ENCODE results near the gene IGSF8.
A peak's percentile ranks its signal among the peaks of the same experiment; 100 is the strongest.

The IGSF8 gene

DNA sequence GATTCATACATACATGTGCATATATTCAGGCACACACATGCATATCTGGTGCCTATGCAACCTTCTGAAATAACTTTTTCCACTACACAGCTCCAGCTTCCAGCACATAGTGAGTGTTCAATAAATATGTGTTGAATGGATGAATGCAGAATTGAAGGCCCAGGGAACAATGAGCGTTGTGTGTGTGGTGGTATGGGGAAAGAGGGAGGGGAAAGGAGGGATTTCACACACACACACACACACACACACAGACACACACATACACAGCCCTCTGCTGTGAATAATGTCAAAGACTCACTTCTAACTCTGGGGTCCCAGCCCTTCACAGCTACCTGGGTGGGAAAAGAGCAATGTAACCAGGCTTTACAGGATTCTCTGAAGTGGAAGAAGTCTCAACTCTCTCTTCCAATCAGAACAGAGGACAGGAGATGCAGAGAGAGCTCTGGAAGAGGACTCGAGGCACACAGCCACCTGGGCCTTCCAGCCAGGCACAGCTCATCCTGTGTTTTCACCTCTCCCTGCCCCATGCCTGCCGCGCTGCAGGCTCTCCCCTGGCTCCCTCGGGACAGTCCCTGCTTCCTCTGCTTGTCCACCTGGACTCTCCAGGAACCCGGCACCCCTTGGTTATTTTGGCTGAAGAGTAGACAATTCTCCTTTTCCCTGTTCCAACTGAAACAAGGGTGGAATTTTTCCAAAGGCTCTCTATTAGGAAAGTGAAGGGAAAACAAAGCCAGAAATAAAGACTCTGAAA, 5.4 kb upstream of the IGSF8 start:
- DNase-seq (ENCODE audit: insufficient read length, low spot score), result no peak
- no peak for TF ChIP-seq POLR2A (IDR thresholded peaks at IDR 0.05; ENCODE audit: low read depth, low read length)
- FAIRE-seq, result no peak

DNA sequence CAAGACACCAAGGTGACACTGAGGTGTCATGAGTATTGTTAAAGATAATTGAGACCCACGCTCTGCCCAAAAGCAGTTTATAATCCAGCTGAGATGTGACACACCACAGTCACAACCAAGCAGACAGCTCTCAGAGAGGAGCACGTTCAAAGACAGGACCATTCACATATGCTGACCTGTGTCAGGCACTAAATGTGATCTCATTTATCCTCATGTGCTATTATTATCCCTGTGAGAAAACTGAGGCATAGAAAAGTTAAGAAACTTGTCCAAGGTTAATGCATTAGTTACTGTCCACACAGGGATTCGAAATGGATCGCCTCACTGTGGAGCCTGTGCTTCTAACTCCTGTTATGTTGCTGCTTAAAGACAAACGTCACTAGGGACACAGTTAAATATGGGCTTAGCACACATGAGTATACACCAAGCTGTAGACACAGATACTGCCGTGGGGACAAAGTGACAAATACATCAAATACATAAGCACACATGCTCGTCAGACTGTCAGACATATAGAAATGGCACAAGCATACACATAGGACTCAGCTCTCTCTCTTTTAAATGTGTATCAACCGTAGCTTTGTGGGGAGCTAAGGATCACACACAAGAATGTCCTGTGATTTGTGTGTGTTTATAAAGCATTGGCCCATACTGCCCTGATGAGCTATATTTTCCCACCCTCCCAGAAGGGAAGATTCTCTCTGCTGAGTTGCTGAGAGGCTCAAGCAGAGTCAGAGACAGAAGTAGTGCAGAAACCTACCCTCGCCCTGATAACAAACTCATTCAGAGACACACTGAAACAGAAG, 3.5 kb upstream of the IGSF8 start:
- TF ChIP-seq POLR2A (IDR thresholded peaks at IDR 0.05; ENCODE audit: low read depth, low read length), result no peak
- FAIRE-seq (no peak), DNase-seq (ENCODE audit: insufficient read length, low spot score) (no peak)

DNA sequence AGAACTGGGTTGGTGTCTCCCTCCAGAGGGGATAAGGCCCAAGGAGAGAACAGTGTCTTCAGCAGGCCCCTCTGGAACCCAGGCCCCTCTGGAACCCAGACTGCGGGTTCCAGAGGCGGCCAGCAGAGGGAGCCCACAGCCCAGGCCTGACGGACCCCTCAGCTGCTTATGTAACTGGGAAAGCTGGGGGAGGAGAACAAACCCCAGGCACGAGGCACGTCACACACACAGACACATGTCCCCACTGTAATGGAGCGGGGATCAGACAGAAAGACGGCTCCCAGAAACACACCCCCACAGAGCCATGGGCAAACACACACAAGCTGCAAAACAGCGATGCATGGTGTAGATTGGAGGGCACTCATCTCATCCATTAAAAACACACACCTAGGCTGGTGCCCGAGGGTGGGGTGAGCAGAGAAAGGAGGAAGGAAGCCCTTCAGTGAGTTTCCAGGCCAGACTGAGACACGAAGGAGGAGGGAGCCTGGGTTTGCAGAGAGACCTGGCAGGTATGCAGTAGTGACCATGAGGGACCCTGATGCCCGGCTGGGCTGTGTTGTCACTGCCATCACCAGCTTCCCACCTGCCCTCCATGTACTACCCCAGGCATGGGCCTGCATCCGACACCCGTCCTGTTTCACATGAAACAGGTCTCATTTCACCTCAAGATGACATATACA, 2.8 kb upstream of the IGSF8 start:
- FAIRE-seq (no peak), DNase-seq (ENCODE audit: insufficient read length, low spot score) (peak; percentile 94)
- no peak for TF ChIP-seq POLR2A (IDR thresholded peaks at IDR 0.05; ENCODE audit: low read depth, low read length)

DNA sequence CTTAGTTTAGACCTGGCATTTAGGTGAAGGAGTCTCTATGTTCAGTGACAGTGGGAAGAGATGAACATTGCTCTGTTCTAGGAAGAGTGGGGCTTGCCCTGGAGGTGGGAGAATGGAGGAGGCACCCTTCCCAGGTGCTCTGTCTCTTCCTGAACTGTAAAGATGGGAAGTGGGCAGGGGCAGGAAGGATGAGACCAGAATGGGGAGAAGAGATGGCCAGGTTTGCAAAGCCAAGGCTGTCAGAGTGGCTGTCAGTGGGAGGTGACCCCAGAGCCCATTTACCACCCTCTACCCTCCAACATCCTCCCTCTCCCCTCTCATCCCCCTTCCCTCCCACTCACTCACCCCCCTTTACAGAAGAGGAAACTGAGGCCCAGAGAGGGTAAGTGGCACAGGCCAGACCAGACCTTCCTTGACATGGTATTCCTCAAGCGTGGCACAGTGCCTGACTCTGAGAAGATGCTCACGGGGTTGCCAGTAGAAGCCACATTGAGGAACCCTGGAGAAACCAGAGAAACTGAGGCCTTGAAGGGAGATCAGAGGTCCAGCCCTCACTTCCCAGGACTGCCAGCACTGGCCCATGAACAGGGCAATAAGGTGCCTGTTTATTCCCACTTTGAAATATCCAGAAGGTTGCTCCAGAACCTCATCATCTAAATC, 1.4 kb upstream of the IGSF8 start:
- no peak for FAIRE-seq
- DNase-seq (ENCODE audit: insufficient read length, low spot score), result no peak
- TF ChIP-seq POLR2A (IDR thresholded peaks at IDR 0.05; ENCODE audit: low read depth, low read length), result no peak

DNA sequence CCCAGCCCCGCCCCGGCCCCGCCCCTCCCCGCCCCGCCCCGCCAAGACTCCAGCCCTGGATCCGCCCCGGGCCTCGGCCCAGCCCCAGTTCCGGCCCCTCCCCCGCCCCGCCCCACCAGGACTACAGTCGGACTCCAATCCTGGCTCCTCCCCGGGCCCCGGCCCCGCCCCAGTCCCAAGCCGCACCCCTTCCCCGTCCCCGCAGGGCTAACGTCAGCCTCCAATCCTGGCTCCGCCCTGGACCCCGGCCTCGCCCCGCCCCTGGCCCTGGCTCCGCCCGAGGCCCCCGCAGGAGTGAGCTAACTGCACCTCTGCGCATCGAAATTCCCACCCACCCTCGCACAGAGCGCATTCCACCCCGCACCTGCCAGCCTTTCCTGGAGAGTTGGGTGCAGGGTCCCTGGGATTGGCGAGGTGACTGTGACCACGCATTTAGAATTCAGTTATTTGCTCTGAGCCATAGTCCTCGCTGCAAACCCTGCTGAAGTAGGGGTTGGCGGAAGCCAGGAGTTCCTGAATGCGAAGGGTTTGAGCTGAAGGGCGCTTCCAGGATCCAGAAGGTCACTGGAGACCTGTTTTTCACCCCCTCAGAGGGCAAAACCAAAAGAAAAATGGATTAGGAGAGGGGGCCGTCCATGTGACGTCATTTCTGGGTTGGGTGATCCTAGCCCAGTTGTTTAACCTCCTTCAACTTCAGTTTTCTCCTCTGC, 588 bp upstream of the IGSF8 start:
- no peak for FAIRE-seq
- DNase-seq (ENCODE audit: insufficient read length, low spot score), result peak; percentile 97
- no peak for TF ChIP-seq POLR2A (IDR thresholded peaks at IDR 0.05; ENCODE audit: low read depth, low read length)

DNA sequence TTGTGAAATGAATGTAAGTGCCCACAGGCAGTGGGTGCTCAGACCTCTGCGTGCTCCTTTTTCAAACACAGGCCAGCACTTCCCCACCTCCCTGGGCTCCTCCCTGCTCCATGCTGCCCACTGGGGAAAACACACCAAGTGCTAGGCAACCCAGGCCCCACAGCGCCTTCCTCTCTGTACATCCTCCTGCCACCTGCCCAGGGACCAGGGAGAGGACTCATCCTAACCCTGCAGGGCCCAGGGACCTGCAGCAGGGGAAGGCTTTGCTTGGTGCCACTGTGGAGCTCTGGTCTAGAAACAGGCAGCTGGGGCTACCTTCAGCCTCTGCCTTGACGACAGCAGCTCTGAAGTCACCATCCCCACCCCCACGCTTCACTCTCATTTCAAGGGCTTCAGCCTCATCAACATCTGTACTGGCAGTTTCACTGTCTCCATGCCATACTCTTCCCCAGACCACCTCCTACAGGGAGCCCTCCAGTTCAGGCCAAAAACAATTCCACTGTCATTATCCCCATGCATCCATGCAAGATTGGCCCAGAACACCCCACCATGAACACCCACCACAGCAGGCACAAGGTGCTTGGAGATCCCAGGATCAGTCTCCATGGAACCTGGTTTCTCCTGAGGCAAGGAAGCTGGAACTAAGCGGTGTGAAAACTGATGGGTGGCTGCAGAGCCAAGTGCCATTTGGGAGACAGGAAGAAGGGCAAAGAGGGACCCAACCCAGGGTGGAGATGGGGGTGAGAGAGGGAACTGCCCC, 1.1 kb downstream of the IGSF8 start:
- FAIRE-seq, result no peak
- TF ChIP-seq POLR2A (IDR thresholded peaks at IDR 0.05; ENCODE audit: low read depth, low read length), result no peak
- DNase-seq (ENCODE audit: insufficient read length, low spot score), result no peak

DNA sequence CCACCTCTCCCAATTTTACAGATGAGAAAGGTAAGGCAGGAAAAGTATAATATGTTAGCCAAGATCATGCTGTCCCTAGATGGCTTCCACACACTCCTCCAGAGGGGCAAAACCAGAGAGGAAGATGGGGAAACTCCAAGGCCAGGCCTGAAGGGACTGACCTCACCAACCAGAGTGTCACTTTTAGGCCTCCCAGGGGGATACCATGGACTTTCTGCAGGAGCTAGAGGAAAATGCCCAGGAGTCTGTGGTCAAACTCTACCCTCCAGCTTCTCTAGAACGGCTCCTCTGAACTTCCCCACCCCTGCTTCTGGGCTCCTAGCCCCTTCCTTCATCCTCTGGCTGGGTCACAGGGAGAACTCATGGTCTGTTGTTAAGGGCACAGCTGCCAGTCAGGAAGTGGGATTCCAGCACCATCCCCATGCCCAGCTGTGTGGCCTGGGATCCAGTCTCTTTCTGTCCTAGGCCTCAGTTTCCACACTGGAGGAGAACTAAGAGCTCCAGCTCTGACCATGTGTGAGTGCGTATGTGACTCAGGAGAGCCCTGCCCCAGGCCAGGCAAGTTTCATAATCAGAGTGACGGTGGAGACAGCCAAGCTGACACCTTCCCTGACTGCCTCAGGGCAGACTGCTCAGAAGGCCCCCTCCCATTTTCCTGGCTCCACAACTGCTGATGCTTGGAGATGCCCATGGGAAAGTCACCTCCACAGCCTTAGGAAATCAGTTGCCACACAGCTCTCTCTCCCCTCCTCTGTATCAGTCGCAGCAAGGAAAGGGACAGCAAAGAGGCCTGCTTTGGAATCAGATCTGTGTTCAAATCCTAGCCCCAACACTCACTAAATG, 1.9 kb downstream of the IGSF8 start:
- no peak for DNase-seq (ENCODE audit: insufficient read length, low spot score)
- FAIRE-seq, result no peak
- TF ChIP-seq POLR2A (IDR thresholded peaks at IDR 0.05; ENCODE audit: low read depth, low read length), result no peak

DNA sequence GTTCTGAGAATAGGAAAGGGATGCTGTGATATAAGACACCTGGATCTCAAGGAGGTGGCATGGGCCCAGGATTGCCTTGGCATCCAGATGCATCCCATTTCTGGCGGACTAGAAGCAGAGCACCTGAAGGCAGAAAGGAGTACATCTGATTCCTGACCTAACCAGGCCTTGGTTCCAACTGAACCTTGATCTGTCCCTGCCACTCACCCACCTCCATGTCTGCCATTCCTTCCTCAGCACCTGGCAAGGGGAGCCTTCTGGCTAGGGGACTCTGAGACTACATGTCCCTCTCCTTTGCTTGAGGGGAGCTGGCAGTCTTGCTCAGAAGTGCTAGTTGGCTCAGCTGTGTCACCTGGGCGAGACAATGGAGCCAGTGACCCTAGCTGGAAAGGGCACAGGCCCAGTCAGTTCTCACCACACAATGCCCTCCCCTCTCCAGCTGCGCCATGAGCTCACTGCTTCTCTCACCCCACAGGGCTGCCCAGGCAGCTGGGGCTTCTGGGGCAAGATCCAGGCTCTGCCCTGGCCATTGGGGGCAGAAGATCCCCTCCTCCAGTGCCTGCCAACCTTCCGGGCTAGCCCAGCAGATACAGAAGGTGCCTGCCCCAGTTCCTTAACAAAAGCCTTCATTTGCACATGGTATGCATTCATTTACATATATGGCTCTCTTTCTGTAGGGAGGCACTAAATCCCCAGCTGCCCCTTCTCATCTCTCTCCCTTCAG, 2.9 kb downstream of the IGSF8 start:
- no peak for FAIRE-seq
- no peak for TF ChIP-seq POLR2A (IDR thresholded peaks at IDR 0.05; ENCODE audit: low read depth, low read length)
- DNase-seq (ENCODE audit: insufficient read length, low spot score), result no peak

DNA sequence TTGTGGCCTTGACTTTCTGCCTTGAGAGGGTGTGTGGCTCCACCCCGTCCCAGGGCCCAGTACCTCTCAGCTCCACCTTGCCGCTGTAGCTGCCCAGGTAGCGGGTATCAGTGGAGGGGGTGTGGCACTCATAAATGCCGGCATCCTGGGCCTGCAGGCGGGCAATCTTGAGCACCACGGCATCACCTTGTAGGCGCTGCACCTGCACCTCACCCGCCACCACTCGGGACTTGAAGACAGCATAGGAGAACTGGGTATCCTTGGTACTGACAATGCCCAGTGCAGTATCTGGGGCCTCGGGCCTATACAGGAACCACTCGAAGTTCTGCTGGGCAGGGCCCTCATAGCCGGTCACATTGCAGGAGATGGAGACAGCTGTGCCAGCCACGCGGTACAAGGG, 3.6 kb downstream of the IGSF8 start:
- DNase-seq (ENCODE audit: insufficient read length, low spot score) (no peak), FAIRE-seq (no peak)
- no peak for TF ChIP-seq POLR2A (IDR thresholded peaks at IDR 0.05; ENCODE audit: low read depth, low read length)

DNA sequence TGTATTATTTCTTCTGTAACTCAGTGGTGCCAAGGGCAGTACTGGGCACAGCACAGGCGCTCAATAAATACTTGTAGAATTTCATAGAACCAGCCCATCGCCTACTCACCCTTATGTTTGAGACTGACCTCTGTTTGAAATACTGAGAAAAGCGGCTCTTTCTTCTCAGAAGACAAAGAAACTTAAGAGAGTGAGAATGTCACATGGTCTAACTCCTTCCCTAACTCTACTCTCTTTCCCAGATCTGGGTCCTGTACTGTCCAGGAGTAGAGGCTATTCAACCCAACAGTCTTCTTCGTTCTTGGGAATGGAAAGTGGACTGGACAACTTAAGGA, 4.2 kb downstream of the IGSF8 start:
- TF ChIP-seq POLR2A (IDR thresholded peaks at IDR 0.05; ENCODE audit: low read depth, low read length), result no peak
- DNase-seq (ENCODE audit: insufficient read length, low spot score), result no peak
- FAIRE-seq, result no peak

DNA sequence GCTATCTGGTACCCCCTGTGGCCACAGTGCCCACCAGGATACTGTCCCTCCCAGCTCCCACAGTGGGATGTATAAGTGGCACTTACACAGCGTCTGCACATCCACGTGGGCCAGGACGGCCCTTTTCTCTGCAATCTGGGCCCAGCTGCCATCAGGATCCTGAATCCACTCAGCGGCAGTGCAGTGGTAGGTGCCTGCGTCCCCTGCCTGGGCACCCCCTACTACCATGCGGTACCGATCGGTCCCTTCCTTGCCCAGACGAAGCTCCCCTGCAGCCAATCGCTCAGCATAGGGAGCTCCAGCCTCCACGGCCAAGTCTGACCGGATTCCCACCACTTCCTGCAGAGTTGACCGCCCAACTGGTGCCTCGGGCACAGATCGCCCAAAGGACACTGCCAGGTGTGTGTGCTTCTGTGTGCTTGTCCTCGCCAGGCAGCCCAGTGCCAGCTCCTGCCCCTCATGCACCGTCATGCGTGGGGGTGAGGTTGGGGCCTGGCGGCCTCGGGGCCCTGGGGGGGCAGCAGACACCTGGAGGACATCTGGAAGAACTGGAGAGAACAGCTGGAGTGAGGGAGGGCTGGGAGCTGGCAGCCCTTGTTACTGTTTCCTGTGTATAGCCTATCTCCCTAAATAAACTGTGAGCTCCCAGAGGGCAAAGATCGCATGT, 4.7 kb downstream of the IGSF8 start:
- no peak for TF ChIP-seq POLR2A (IDR thresholded peaks at IDR 0.05; ENCODE audit: low read depth, low read length)
- DNase-seq (ENCODE audit: insufficient read length, low spot score) (no peak), FAIRE-seq (no peak)

Measured in H54 (cell line).